Posterior cingulate gyrus (tissue), 11 donors: Measurements from ENCODE around the gene NWD2.
"Not testable (repeated sequence)": the region's sequence is repeated elsewhere in the genome, so short reads cannot be mapped to it uniquely, and the experiment has no call there.

Experiments
- DNase-seq, 10 donors: peaks; one replicate each; pipeline versions ENCODE4 v3.0.0 to v3.0.0-alpha.2; 2020 to 2021; ENCODE audit warnings: mixed read lengths in 3 of 10
- intact Hi-C: fragments of 100-400 bp; cut with DNase I; formaldehyde crosslinking; loops from one replicate; pipeline ENCODE4 v1.15.1; 2023

The NWD2 gene

DNA sequence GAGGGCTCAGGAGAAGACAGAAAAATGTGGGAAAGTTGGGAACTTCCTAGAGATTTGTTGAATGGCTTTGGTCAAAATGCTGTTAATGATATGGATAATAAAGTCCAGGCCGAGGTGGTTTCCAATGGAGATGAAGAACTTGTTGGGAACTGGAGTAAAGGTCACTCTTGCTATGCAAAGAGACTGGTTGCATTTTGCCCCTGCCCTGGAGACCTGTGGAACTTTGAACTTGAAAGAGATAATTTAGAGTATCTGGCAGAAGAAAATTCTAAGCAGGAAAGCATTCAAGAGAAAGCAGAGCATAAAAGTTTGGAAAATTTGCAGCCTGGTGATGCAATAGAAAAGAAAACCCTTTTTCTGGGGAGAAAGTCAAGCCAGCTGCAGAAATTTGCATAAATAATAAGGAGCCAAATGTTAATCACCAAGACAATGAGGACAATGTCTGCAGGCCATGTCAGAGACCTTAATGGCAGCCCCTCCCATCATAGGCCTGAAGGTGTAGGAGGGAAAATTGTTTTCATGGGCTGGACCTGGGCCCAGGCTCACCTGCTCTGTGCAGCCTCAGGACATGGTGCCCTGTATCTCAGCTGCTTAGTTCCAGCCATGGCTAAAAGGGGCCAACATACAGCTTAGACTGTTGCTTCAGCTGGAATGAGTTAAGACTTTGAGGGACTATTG is 237.8 kb downstream of the NWD2 start:
- no peak for DNase-seq
- intact Hi-C loops, result no loop called here

DNA sequence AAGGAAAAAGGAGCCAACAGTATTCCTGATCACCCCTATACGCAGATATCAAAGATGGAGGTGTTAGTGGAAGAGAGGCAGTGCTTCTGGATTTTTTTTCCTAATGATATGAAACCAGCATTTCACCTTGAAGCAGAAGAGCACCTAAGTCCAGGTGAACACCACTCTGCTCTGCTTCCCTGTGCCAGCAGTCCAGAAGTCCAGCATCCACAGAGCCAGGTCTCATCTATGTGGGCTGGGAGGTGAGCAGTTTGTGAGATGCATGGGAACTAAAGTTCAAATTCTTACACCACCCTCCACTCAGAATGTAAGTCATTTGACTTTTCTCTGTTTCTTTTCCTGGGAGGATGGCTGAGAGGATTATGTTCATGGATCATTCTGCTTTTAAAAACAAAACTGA is 239.1 kb downstream of the NWD2 start:
- DNase-seq, result no peak
- intact Hi-C loops, result no loop called here

DNA sequence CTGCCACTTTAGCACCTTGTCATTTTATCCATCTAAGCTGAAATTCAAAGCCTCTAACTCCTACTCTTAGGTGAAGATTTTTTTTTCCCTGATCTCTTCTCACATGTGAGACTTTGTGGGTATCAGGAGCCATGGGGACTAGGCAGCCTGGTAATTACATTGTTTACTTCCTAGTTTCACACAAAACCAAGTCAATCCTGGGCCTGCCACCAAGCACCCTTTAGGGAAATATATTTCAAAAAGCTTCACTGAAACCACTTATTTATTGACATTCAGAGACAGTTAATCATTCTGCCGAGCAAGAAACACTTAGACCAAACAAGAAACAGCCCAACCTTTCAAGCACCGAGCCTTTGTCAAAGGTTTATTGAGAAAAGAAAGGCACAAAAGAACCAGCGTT is 241.6 kb downstream of the NWD2 start:
- intact Hi-C loops, result no loop called here
- DNase-seq, result no peak

DNA sequence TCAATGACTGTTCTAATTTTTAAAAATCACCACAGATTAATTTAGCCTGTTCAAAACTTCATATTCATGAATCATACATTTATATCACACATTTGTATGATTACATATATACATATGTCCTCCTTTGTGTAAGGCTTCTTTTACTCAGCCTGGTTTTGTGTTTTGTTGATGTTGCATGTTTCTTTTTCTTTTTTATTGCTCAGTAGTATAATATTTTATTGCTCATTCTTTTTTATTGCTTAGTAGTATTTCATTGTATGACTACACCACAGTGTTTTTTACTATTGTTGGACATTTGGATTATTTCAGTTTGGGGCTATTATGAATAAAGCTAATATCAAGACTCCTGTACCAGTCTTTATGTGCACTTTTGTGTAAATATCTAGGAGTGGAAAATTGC is 243.1 kb downstream of the NWD2 start:
- intact Hi-C loops, result no loop called here
- no peak for DNase-seq

DNA sequence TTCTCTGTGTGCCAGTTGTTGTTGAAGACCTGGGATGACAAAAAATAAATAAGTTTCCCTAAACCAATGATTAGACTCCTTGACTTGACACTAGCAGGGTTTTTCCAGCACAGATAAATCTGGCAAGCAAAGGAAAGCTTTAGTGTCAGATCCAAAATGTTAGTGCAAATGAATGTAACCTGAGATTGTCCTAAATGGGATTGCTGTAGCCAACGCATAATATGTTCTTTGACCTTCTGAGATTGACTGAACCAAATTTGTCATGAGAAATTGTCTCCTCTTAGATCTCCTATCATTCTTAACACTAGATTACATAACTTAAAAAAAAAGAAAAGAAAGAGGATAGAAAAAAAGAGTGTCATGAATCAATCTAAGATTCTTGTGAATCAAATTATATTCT is 245.2 kb downstream of the NWD2 start:
- intact Hi-C loops, result no loop called here
- no peak for DNase-seq

DNA sequence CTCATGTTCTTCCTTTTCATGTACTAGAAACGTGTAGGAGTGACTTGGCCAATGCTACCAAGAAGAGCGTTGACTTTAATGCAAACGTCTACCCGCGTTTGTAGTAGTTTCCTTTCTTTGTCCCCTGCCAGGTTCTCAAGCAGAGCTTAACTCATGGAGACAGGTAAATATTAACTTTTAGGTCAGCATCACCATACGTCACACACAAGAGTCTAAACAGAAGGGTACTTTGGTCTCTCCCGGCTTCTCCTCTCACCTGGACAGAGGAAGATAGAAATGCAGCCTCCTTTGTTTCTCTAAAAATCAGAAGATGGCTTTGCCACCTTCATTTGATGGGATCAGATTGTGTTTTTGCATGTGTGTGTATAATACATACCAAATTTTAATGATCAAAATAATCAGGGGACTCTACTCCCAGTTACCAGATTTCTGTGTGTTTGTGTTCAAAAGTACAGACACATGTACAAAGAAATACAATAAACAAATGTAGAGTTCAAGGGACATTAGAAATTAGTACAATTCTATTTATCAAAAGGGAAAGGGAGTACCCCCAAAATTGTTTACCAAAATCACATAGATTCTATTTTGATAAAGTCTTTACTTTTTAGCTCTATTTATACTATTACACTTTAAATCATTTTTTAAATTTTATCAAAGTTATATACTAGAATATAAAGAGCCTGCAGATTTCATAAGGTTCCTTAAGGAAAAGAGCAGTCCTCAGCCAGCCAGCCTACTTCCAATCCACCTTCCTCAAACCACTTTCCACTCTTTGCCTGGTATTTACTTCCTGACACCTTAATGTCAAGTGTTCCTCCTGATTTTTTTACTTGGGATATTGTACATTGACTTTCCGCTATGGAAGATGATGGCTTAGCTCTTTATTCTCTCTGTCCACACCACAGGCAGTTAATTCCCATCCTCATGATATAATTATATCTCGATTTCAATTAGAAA is 246.1 kb downstream of the NWD2 start:
- intact Hi-C loops, result no loop called here

DNA sequence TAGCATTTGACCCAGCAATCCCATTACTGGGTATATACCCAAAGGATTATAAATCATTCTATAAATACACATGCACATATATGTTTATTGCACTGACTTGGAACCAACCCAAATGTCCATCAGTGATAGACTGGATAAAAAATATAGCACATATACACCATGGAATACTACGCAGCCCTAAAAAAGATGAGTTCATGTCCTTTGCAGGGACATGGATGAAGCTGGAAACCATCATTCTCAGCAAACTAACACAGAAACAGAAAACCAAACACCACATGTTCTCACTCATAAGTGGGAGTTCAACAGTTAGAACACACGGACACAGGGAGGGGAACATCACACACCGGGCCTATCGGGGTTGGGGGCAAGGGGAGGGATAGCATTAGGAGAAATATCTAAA is 250.8 kb downstream of the NWD2 start:
- DNase-seq, intact Hi-C loops: not testable (repeated sequence)

More for the DNA sequence above, 246.1 kb downstream of the NWD2 start:
- DNase-seq, result no peak
